CD14-positive monocyte (primary cell): ENCODE measurements around the gene WWC2. TPM values are rescaled to one million over a fixed set of nuclear protein-coding genes. Genes with fewer than 3 reads are reported as not detected.

ENCODE experiments used
- DNase-seq, 3 donors: peaks; one replicate each; pipeline ENCODE4 v3.0.0-alpha.2; 2011 to 2022
- H2AFZ ChIP-seq: 2 replicates; pipeline ENCODE4 v1.6.0; 2012; ENCODE audit warnings: mild to moderate bottlenecking, low read depth, low read length, inconsistent platforms; ENCODE audit not compliant: insufficient read depth, poor library complexity, severe bottlenecking
- H3K27ac ChIP-seq, 2 donors: 1 replicate in 1 of 2; 2 replicates in 1 of 2; pipeline ENCODE4 v1.5.1; 2012 to 2013; ENCODE audit warnings: low read length in 2 of 2, control low read depth in 1 of 2, inconsistent platforms in 1 of 2, low read depth in 1 of 2, mild to moderate bottlenecking in 1 of 2
- H3K27me3 ChIP-seq, 2 donors: one replicate each; pipeline versions ENCODE4 v1.6.0 to v1.6.1; 2011 to 2013; ENCODE audit warnings: low read length in 2 of 2; ENCODE audit not compliant: control insufficient read depth in 2 of 2, insufficient read depth in 2 of 2
- H3K36me3 ChIP-seq, 2 donors: replicated peaks in 1 of 2; 1 replicate in 1 of 2; 2 replicates in 1 of 2; pipeline versions ENCODE4 v1.5.1 to v1.6.1; 2012 to 2013; ENCODE audit warnings: low read length in 2 of 2, control low read depth in 1 of 2, inconsistent platforms in 1 of 2, mild to moderate bottlenecking in 1 of 2; ENCODE audit not compliant: insufficient read depth in 2 of 2, control insufficient read depth in 1 of 2
- H3K4me1 ChIP-seq, 2 donors: 1 replicate in 1 of 2; 2 replicates in 1 of 2; pipeline versions ENCODE4 v1.5.1 to v1.6.1; 2012 to 2013; ENCODE audit warnings: low read length in 2 of 2, control low read depth in 1 of 2, inconsistent platforms in 1 of 2, mild to moderate bottlenecking in 1 of 2, moderate library complexity in 1 of 2; ENCODE audit not compliant: insufficient read depth in 2 of 2, control insufficient read depth in 1 of 2
- H3K4me2 ChIP-seq: replicated peaks from 2 replicates; pipeline ENCODE3; 2012; ENCODE audit warnings: low read length, moderate library complexity, mild to moderate bottlenecking; ENCODE audit not compliant: poor library complexity, severe bottlenecking; ENCODE audit errors: extremely low read depth
- H3K4me3 ChIP-seq, 3 experiments: fragments of 200-600 bp in 1 of 3; sonication (generic) in 1 of 3; replicated peaks in 1 of 3; 1 replicate in 2 of 3; 2 replicates in 1 of 3; pipeline ENCODE4 v1.5.1; 2011 to 2013; ENCODE audit warnings: low read length in 3 of 3, mild to moderate bottlenecking in 3 of 3, control low read depth in 2 of 3, low read depth in 2 of 3, inconsistent platforms in 1 of 3, moderate library complexity in 1 of 3
- H3K79me2 ChIP-seq: 2 replicates; pipeline ENCODE4 v1.6.0; 2012; ENCODE audit warnings: mild to moderate bottlenecking, control low read depth, inconsistent platforms, low read length, moderate library complexity; ENCODE audit not compliant: insufficient read depth
- H3K9ac ChIP-seq: 2 replicates; pipeline ENCODE4 v1.6.0; 2017; ENCODE audit warnings: low read length, mild to moderate bottlenecking; ENCODE audit not compliant: insufficient read depth, poor library complexity, severe bottlenecking
- H3K9me3 ChIP-seq, 2 donors: replicated peaks in 1 of 2; 1 replicate in 1 of 2; 2 replicates in 1 of 2; pipeline versions ENCODE4 v1.5.1 to v1.6.1; 2012 to 2013; ENCODE audit warnings: low read length in 2 of 2, control low read depth in 1 of 2; ENCODE audit not compliant: control insufficient read depth in 1 of 2, insufficient read depth in 1 of 2
- H4K20me1 ChIP-seq: 2 replicates; pipeline ENCODE4 v1.6.0; 2012; ENCODE audit warnings: mild to moderate bottlenecking, low read length, control low read depth, moderate library complexity; ENCODE audit not compliant: insufficient read depth
- H3K27ac Mint-ChIP-seq, 7 donors: one replicate each; pipeline ENCODE4 v1.8.0; 2020; ENCODE audit warnings: mild to moderate bottlenecking in 7 of 7, mixed read lengths in 7 of 7, moderate library complexity in 6 of 7, inconsistent platforms in 2 of 7
- H3K27me3 Mint-ChIP-seq, 3 donors: one replicate each; pipeline ENCODE4 v1.8.0; 2021 to 2022; ENCODE audit warnings: low read depth in 3 of 3, mild to moderate bottlenecking in 3 of 3, mixed read lengths in 3 of 3, moderate library complexity in 3 of 3, inconsistent platforms in 1 of 3
- H3K36me3 Mint-ChIP-seq, 2 donors: one replicate each; pipeline ENCODE4 v1.8.0; 2020; ENCODE audit warnings: mixed read lengths in 2 of 2, inconsistent platforms in 1 of 2, mild to moderate bottlenecking in 1 of 2
- H3K4me1 Mint-ChIP-seq: one replicate; pipeline ENCODE4 v1.8.0; 2020; ENCODE audit warnings: mild to moderate bottlenecking, mixed read lengths
- H3K4me3 Mint-ChIP-seq, 2 donors: one replicate each; pipeline ENCODE4 v1.8.0; 2020; ENCODE audit warnings: mild to moderate bottlenecking in 2 of 2, mixed read lengths in 2 of 2, moderate library complexity in 1 of 2
- H3K9me3 Mint-ChIP-seq, 7 donors: one replicate each; pipeline ENCODE4 v1.8.0; 2020 to 2022; ENCODE audit warnings: mixed read lengths in 7 of 7, mild to moderate bottlenecking in 6 of 7, moderate library complexity in 6 of 7, inconsistent platforms in 2 of 7
- WGBS: methylation state at CpG from one replicate; pipeline ENCODE4 v1.1.5; 2013; ENCODE audit warnings: missing lambda C conversion rate; ENCODE audit not compliant: insufficient coverage; 5-methylcytosine and 5-hydroxymethylcytosine counted together
- intact Hi-C, 2 donors: fragments of 100-400 bp; cut with micrococcal nuclease; formaldehyde crosslinking; loops; one replicate each; pipeline versions ENCODE4 v1.15.0 to v1.15.1; 2023
- polyA plus RNA-seq, 3 donors: library from polyadenylated mRNA; depleted of rRNA in 1 of 3; unstranded in 2 of 3; stranded (reverse) in 1 of 3; fragments of 300-500 nt in 2 of 3; fragments of >200 nt in 1 of 3; fragmentation: Illumina TruSeq in 2 of 3; gene quantifications; 1 replicate in 2 of 3; 2 replicates in 1 of 3; pipeline ENCODE4 v1.2.3, GENCODE V29; 2012 to 2021
- TF ChIP-seq, protein P1 (sequence below): fragments of 200-600 bp; IDR thresholded peaks from one replicate; pipeline ENCODE4 v1.8.0; 2022; ENCODE audit warnings: antibody characterized with exemption, mild to moderate bottlenecking

WWC2 gene
- polyA plus RNA-seq, 3 donors = 1.9 to 3.8 (median 2.9) TPM

DNA sequence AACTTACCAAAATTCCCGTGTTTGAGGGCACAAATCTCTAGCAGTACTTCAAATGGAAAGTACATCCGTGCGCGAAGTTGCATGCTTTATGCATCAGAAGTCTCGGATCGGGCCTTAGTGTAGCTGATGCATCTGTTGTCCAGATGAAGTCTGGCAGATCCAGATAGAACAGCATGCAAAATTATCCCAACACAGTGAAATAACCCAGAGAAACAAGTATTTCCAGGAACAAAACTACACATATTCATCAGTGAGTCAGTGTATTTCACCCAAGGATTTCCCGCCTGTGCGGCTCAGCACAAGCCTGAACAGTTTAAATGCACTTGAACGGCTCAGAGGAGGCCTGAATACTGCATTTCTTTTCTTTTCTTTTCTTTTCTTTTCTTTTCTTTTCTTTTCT lies 250.6 kb downstream of the WWC2 start:
- H3K4me1 Mint-ChIP-seq = peaks cover 16% of the 10 kb centered on the region
- no peak overlapping the region for H3K27ac Mint-ChIP-seq
- no peaks in the 10 kb centered on the region for H3K79me2 ChIP-seq
- no peak overlapping the region for H3K27ac ChIP-seq
- H4K20me1 ChIP-seq = no peaks in the 10 kb centered on the region
- WGBS = 94% methylated on average over 6 of the region's 9 CpGs
- H3K27me3 Mint-ChIP-seq = peaks cover 3 to 9% (median 3%) of the 10 kb centered on the region in 3 donors
- TF ChIP-seq, protein P1, sequence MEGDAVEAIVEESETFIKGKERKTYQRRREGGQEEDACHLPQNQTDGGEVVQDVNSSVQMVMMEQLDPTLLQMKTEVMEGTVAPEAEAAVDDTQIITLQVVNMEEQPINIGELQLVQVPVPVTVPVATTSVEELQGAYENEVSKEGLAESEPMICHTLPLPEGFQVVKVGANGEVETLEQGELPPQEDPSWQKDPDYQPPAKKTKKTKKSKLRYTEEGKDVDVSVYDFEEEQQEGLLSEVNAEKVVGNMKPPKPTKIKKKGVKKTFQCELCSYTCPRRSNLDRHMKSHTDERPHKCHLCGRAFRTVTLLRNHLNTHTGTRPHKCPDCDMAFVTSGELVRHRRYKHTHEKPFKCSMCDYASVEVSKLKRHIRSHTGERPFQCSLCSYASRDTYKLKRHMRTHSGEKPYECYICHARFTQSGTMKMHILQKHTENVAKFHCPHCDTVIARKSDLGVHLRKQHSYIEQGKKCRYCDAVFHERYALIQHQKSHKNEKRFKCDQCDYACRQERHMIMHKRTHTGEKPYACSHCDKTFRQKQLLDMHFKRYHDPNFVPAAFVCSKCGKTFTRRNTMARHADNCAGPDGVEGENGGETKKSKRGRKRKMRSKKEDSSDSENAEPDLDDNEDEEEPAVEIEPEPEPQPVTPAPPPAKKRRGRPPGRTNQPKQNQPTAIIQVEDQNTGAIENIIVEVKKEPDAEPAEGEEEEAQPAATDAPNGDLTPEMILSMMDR = no peak
- H3K9me3 Mint-ChIP-seq = peaks cover 0 to 3% (median 0%) of the 10 kb centered on the region in 7 donors
- no peak overlapping the region for H3K4me3 ChIP-seq
- H3K27me3 ChIP-seq = no peaks in the 10 kb centered on the region
- H2AFZ ChIP-seq = no peak overlapping the region
- no peak for DNase-seq
- H3K4me3 Mint-ChIP-seq = no peak overlapping the region
- H3K36me3 Mint-ChIP-seq = no peaks in the 10 kb centered on the region
- no peak overlapping the region for H3K9ac ChIP-seq
- H3K9me3 ChIP-seq = no peaks in the 10 kb centered on the region
- H3K36me3 ChIP-seq = no peaks in the 10 kb centered on the region
- no peak overlapping the region for H3K4me2 ChIP-seq
- intact Hi-C loops = no loop called here
- peaks cover 9 to 20% of the 10 kb centered on the region in 2 donors for H3K4me1 ChIP-seq

DNA sequence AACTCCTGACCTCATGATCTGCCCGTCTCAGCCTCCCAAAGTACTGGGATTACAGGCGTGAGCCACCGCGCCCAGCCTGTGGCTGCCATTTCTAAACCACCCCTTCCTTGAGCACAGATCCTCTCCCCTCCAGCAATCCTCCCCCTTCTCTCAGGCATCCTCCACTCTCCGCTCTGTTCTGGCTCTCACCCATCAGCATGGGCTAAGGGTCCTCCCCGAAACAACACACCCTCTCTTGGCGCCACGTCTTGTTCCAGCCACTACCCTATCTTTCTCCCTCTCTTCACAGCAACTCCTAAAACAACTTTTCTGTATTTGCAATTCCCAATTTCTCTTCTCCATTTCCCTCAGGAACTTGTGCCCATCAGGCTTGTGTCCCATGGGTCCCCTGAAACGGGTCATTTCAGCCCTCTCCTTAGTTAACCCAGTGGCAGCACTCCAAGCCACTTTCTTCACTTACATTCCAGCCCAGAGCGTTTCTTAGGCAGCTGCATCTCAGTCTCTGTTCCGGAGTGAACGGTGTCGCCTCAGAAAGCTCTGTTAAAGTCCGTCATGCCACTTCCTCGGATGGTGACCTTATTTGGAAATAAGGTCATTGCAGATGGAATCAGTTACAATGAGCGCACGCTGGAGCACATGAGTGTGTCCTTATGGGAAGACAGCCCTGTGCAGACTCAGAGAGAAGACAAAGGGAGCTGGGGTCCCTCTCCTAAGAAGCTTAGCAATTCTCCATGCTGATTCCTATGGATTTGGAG lies 251.4 kb downstream of the WWC2 start:
- H3K27ac Mint-ChIP-seq = peak overlapping the region in 1 of 7 donors; percentile 27
- no peaks in the 10 kb centered on the region for H3K36me3 ChIP-seq
- H3K4me3 Mint-ChIP-seq = no peak overlapping the region
- no peak overlapping the region for H3K27ac ChIP-seq
- intact Hi-C loops = no loop called here
- H3K4me2 ChIP-seq = no peak overlapping the region
- H3K9me3 Mint-ChIP-seq = peaks cover 0 to 3% (median 0%) of the 10 kb centered on the region in 7 donors
- no peaks in the 10 kb centered on the region for H4K20me1 ChIP-seq
- H2AFZ ChIP-seq = no peak overlapping the region
- peaks cover 9 to 20% of the 10 kb centered on the region in 2 donors for H3K4me1 ChIP-seq
- peaks cover 3 to 9% (median 3%) of the 10 kb centered on the region in 3 donors for H3K27me3 Mint-ChIP-seq
- H3K79me2 ChIP-seq = no peaks in the 10 kb centered on the region
- H3K27me3 ChIP-seq = no peaks in the 10 kb centered on the region
- H3K4me3 ChIP-seq = no peak overlapping the region
- DNase-seq = no peak
- peaks cover 16% of the 10 kb centered on the region for H3K4me1 Mint-ChIP-seq
- 97% methylated on average over 15 of the region's 17 CpGs for WGBS
- no peak overlapping the region for H3K9ac ChIP-seq
- H3K36me3 Mint-ChIP-seq = no peaks in the 10 kb centered on the region
- H3K9me3 ChIP-seq = no peaks in the 10 kb centered on the region
- TF ChIP-seq, protein P1 = no peak
